Renal pelvis (tissue), 4 donors: ENCODE data around the gene RAB10. TPM values are rescaled to one million over a fixed set of nuclear protein-coding genes. Genes with fewer than 3 reads are reported as not detected.
"Not testable (repeated sequence)": the region's sequence is repeated elsewhere in the genome, so short reads cannot be mapped to it uniquely, and the experiment has no call there.

Experiments used
- DNase-seq: peaks from one replicate; pipeline ENCODE4 v3.0.0-alpha.2; 2013
- polyA plus RNA-seq, 3 donors: library from polyadenylated mRNA; unstranded; fragments of 120-200 nt; gene quantifications; one replicate each; pipeline ENCODE4 v1.2.1, GENCODE V29; 2013; ENCODE audit not compliant: insufficient read length in 3 of 3

Gene RAB10
- polyA plus RNA-seq, 3 donors: 110 to 146 (median 141) TPM

GRCh38 chr2:26144953-26145680, 111.2 kb downstream of the RAB10 start:
- DNase-seq: peak; percentile 42

- no peak for DNase-seq
Measured at GRCh38 chr2:26148501-26148900, 114.6 kb downstream of the RAB10 start.

GRCh38 chr2:26150243-26150642, 116.4 kb downstream of the RAB10 start:
- DNase-seq: no peak

GRCh38 chr2:26157580-26157979, 123.7 kb downstream of the RAB10 start:
- DNase-seq: no peak

- no peak for DNase-seq
Measured at GRCh38 chr2:26161926-26162325, 128.0 kb downstream of the RAB10 start.

- no peak for DNase-seq
Measured at GRCh38 chr2:26162963-26163362, 129.1 kb downstream of the RAB10 start.

- DNase-seq: no peak
Measured at GRCh38 chr2:26164231-26164630, 130.3 kb downstream of the RAB10 start.

- DNase-seq: no peak
Measured at GRCh38 chr2:26164641-26165211, 130.8 kb downstream of the RAB10 start.

GRCh38 chr2:26165403-26165802, 131.5 kb downstream of the RAB10 start:
- DNase-seq: no peak

GRCh38 chr2:26166541-26166940, 132.7 kb downstream of the RAB10 start:
- DNase-seq: not testable (repeated sequence)

- no peak for DNase-seq
Measured at GRCh38 chr2:26168785-26169184, 134.9 kb downstream of the RAB10 start.

- DNase-seq: no peak
Measured at GRCh38 chr2:26169226-26169625, 135.3 kb downstream of the RAB10 start.

- no peak for DNase-seq
Measured at GRCh38 chr2:26169681-26170414, 136.0 kb downstream of the RAB10 start.

- no peak for DNase-seq
Measured at GRCh38 chr2:26170795-26171194, 136.9 kb downstream of the RAB10 start.

GRCh38 chr2:26172189-26172870, 138.4 kb downstream of the RAB10 start:
- DNase-seq: no peak

- no peak for DNase-seq
Measured at GRCh38 chr2:26172871-26173775, 139.2 kb downstream of the RAB10 start, which contains the start of gene GAREM2. Gene GAREM2, plus strand, starts transcription at chr2:26173088. Its CDS starts 133 bp downstream, at chr2:26173221.

GRCh38 chr2:26173776-26174482, 140.0 kb downstream of the RAB10 start:
- DNase-seq: no peak

GRCh38 chr2:26174691-26175465, 141.0 kb downstream of the RAB10 start:
- no peak for DNase-seq

- DNase-seq: no peak
Measured at GRCh38 chr2:26175466-26176278, 141.8 kb downstream of the RAB10 start.
